GM12801 (cell line): ENCODE data around the gene GPR157.

ENCODE experiments used
- CTCF ChIP-seq: IDR thresholded peaks from one replicate; pipeline ENCODE4 v1.5.1; 2011; ENCODE audit warnings: control low read depth; ENCODE audit not compliant: insufficient read length; ENCODE audit errors: extremely low read depth

Gene GPR157

GRCh38 chr1:9078752-9079500 lies 50.0 kb downstream of the GPR157 start:
- no peak for TF ChIP-seq CTCF

- no peak for TF ChIP-seq CTCF
Observed at GRCh38 chr1:9078015-9078751, 50.7 kb downstream of the GPR157 start.

- TF ChIP-seq CTCF: no peak
Observed at GRCh38 chr1:9075022-9075421, 53.9 kb downstream of the GPR157 start.

- no peak for TF ChIP-seq CTCF
Observed at GRCh38 chr1:9073143-9073542, 55.8 kb downstream of the GPR157 start.

GRCh38 chr1:9071554-9072235 lies 57.2 kb downstream of the GPR157 start:
- no peak for TF ChIP-seq CTCF

GRCh38 chr1:9070486-9070885 lies 58.4 kb downstream of the GPR157 start:
- TF ChIP-seq CTCF: no peak

- no peak for TF ChIP-seq CTCF
Observed at GRCh38 chr1:9069326-9070100, 59.4 kb downstream of the GPR157 start, which contains the start of gene SLC2A5. Gene SLC2A5, minus strand, starts transcription at chr1:9069635. Its CDS starts 99 bp downstream, at chr1:9069536.
